ENCODE results near the gene IMMP2L.

Gene IMMP2L

DNA sequence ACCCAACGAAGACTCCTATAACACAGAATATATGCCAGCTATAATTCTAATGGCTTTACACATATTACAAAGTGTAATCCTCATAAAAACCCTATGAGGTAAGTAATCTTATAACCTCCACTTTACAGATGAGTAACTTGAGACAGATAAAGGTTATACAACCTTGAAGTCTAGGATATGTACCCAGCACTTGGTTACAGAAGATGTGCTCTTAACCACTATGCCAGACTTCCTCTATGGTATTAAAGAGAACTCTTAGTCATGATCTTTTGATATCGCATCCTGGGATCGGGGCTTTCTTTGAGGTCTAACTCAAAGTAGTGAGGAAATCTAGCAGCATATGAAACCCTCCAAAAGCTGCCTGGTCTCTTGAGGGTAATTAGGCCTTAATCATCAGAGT is 790.6 kb downstream of the IMMP2L start:
- H3K4me3 ChIP-seq (ENCODE audit: low read depth, low read length) = no peak overlapping the region

DNA sequence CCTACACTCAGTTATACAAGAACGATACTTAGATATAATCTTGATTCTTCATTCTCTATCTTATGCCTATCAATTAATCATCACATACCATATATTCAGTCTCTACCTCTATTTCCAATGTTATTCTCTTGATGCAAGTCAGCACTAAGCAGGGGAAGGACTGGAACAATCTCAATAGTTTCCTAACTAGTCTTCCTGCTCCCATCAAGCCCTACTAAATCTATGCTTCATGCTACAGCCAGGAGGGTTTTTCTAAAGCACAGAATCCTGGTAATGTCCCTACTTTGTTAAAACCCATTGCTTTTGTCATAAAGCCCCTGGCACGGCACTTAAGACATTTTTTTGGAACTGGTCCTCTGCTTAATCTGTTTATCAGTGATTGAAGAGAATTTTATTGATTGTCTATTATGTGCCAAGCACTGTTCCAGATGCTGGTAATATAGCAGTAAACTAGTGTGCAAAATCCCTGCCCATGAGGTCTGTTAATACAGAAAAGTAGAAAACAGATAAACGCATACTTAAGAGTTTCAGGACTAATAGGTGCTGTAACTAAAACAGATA is 794.7 kb downstream of the IMMP2L start:
- H3K4me3 ChIP-seq (ENCODE audit: low read depth, low read length) = no peak overlapping the region

DNA sequence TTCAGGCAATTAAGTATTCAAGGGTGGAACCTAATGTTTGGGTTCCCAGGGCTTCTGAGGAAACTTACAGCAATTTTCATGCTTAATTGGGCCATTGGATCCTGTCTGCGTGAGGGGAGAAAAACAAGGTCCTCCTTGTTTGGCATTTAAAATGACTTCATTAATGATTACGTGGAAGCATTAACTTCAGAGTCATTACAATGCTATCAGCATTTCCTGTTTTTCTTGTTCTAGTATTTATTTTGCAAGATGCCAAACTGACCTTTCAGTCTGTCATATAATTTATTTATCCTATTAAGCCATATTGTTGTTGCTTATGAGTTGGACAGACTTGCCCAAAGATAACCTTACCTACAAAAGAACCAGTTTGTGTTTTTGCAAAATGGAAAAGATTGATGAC is 795.4 kb downstream of the IMMP2L start:
- H3K4me3 ChIP-seq (ENCODE audit: low read depth, low read length) = no peak overlapping the region

DNA sequence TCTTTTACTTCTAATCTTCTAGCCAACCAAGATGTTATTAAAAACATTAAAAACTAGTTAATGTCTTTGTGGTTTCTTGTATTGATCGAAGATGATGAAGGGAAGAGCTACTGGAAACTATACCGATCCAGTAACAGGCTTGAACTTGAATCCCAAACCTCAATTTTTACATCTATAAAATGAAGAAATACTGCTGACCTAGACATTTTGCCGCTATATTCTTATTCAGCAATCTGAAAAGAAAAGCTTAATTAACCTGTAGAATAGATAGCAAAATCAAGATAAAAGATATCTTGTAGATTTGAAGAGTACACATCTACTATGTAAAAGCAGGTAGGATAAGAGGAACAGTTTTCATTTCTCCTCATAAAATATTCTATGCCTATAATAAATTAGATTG is 797.4 kb downstream of the IMMP2L start:
- H3K4me3 ChIP-seq (ENCODE audit: low read depth, low read length) = no peak overlapping the region

DNA sequence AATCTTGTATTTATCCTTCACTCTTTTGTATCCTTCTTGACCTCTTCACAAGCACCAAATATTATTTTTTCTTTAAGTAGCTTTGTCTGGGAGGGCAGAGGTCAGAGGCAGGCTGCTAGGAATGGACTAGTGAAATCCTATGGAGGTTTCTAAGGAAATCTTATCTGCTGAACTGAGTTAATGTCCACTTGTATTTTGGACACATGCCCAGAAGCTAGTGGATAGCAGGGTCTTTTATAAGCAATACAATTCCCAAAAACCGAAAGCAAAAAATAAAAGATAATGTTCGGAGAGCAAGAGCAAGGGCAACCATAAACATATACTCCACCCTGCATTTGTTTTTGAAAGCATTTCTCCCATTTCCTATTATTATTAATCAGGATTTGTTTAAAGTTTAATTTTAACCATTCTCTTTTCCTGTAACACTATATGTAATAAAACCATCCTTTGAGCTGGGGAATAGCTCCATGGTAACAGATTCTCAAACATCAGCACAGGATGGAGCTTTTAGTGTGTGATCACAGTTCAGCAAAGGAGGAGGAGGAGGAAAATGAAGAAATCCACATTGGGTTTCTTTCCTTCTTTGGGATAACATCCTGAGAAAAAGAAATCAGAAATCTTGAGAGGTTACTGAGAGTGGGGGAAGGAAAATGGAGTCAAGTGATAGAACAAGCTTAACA is 799.6 kb downstream of the IMMP2L start:
- no peak overlapping the region for H3K4me3 ChIP-seq (ENCODE audit: low read depth, low read length)

DNA sequence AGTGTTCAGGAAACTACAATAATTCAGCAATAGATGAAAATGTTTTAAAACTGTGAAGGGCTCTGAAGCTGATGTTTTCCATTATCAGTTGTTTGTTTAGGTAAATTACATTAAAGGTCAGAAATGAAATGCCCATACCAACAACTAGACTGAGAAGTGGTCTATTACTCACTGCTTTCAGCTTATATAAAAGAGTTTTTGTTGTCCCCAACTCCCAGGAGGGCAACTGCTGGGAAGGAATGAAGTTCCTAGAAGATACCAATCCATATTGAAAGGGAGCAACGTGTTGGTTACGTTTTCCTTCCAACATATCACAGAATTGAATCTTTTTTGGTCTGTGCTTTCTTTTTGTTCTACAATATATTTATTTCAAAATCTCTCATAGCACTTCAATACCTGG is 802.0 kb downstream of the IMMP2L start:
- no peak overlapping the region for H3K4me3 ChIP-seq (ENCODE audit: low read depth, low read length)

DNA sequence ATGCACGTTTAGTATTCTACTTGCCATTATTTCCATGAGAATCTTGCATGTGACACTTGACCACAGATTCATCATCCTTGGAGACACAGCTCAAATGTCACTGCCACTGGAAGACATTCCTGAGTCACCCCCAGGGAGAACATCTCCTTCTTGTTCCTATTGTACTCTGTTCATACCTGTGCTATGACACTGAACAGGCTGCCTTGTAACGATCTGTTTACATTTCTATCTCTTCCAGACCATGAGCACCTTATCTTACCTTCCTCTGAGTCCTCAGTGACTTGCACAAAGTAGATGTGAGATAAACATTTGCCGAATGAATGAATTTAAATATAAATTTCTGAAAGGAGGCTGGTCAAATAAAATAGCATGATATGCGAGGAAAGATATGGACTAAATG is 803.2 kb downstream of the IMMP2L start:
- no peak overlapping the region for H3K4me3 ChIP-seq (ENCODE audit: low read depth, low read length)

DNA sequence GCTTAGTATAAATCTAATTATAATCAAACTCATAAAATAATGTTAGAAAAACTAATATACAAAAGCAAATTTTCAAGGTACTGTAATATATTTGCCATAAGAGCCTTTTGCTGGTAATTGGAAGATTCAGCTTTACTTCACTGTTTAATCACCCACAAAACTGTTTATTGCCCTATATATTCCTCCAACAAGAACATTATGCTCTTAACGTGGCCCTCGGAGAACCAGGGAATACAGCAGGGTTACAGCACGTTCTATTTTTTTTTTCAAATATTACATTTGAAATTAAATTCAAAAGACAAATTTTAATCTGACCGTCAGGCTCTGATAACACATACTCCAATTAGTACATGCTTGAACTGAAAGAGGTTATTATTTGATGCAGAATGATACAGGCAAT is 807.6 kb downstream of the IMMP2L start:
- no peak overlapping the region for H3K4me3 ChIP-seq (ENCODE audit: low read depth, low read length)

DNA sequence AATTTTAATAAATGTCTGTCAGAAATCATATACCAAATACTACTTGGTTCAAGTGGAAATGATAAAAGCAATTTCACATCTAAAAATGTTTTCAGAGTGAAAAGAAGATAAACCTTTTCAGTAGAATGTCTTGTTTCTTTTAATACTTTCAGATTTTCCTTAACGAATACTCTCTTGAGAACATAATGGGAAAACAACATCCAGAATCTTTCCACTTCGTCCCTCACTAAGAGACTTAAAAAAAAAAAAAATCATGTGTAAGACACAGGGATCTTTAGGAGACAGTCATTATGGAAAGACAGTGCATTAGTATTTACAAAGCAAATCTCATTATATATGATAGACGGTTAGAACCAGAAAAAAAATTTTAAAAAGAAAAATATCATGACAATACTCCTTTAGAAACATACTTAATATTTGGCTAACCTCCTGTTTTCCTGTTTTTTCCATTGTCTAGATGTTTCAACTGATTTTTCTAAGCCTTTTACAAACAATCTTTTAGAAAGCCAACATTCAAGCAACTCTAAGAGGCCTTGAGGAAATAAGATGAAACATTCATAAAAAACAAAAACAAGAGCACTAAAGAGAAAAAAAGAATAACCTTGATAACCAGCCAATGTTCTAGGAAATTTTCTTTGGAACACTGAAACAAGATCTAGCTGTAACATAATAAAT is 811.2 kb downstream of the IMMP2L start:
- H3K4me3 ChIP-seq (ENCODE audit: low read depth, low read length) = no peak overlapping the region

DNA sequence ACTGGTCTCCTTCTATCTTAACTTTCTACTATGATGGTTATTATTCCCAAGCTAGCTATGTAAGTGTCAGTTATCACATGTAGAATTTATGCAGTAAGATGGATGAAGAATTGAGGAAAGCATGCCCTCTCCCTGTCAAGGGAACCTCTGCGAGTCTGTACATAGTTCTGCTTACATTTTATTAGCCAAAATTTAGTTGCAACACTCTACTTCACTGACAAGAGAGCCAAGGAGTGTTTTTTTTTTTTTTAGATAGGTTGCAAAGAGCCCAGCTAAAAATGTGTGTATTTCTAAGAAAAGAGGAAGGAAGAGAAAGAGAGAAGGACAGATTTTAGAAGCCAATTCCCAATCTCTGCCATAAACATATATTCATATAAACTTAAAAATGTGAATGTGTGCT is 829.1 kb downstream of the IMMP2L start:
- no peak overlapping the region for H3K4me3 ChIP-seq (ENCODE audit: low read depth, low read length)

DNA sequence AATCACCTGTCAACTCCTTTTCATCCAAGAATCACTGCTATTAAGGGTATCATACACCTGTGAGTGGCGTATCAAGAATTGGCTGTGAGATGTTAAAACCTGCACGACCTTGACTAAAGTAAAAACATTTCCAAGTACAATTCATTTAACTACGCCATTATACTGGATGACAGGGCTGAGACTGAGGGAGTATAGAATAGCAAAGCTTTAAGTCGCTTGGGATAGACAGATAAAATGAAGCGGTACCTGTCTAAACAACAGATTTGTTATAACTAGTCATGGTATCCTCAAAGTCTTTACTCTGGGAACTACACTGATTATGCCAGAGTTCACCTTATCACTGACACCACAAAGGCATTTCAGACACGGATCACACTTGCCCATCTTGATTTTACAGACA is 837.5 kb downstream of the IMMP2L start:
- no peak overlapping the region for H3K4me3 ChIP-seq (ENCODE audit: low read depth, low read length)

DNA sequence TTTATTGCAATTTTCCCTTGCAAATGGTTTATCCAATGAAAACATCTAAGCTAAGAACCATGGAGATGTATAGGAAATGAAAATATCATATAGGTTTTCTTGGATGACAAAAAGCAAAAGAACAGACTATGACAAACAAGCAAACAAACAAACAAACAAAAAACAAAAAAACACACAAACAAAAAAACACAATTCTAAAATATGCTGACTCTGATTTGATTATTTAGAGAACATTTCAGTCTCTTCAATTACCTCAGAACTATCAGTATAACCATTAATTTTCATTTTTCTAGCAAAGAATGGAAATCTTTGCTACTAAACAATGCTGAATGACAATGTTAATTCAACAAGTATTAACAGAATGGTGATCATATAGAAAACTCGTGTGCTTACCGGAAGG is 840.9 kb downstream of the IMMP2L start:
- H3K4me3 ChIP-seq (ENCODE audit: low read depth, low read length) = no peak overlapping the region

DNA sequence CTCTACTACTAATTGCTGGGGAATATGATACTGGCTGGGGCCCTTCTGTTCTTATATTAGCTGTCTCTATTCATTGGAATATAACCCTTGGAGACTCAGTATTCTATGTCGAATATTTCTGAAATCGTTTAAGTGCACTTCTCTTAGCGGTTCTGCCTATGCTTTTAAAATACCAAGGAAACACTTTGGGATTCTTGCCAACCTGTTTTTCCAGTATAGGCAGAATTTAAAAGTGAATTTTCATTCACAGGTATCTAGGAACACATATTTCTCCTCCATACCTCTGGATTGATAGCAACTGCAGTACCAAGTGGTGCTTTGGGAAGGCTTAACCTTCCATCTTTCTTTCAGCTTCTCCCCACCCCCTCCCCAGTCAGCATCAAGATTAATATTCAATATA is 841.7 kb downstream of the IMMP2L start:
- H3K4me3 ChIP-seq (ENCODE audit: low read depth, low read length) = no peak overlapping the region

DNA sequence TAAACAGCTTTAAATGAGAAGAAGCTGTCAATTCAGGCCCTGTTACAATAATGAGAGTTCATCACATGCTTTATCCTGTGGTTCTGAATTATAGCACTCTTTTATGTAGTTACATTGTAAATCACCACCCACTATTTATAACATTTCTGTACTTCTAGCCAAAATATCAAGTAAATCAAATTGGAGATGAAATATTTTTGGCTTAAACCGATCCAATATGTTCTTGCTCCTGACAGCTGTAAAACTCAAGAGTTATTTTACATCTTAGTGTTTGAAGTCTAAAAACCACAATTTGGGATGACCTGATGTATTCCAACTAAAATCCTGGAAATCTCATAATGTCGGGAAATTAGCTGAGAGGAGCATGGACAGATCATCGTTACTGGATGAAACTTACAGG is 842.6 kb downstream of the IMMP2L start:
- H3K4me3 ChIP-seq (ENCODE audit: low read depth, low read length) = no peak overlapping the region

DNA sequence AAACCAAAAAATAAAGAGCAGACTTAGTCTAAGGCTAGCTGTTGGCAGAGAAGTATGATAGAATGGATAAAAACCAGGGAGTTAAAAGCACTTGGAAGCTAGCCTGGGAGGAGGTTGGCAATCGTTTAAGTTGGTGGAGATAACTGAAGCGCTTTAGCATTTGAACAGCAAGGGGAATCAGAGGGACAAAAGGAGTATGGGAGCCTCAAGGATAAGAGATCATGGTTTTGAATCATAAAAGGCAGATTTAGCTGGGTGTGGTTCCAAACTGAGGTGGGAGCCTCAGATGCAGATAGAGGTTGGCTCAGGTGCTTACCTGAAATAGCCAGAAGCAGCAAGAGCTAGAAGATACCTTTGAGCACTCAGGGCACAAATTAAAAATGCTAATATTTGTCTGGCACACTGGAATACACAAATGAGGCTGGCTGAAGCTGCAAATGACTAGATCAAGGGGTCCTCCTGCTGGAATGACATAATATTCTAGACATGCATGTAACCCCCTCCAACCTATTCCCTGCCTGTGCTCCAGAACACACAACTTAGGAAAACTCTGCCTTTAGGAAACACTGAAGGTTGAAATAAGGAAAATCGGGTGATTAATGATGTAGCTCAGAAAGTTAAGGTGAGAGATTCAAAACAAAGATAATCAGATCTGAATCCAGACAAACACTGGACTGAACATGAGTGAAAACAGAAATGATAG is 843.6 kb downstream of the IMMP2L start:
- no peak overlapping the region for H3K4me3 ChIP-seq (ENCODE audit: low read depth, low read length)

DNA sequence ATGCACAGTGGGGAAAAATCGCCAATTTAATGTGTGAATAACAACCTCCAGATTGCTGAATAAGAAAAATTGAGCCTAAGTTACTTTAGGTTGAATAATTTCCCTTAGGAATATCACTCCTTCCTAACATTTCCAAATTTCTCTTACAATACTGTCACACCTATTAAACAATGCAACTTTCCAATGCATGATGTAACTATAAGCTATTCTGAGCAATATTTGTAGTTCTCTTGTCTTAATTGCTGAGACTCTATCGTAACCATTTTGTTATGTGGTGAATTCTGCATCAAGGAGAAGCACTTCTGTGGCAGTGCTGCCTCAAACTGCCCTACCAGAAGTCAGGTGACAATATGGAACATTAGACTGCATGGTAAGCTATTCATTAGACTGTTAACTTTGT is 858.1 kb downstream of the IMMP2L start:
- no peak overlapping the region for H3K4me3 ChIP-seq (ENCODE audit: low read depth, low read length)

DNA sequence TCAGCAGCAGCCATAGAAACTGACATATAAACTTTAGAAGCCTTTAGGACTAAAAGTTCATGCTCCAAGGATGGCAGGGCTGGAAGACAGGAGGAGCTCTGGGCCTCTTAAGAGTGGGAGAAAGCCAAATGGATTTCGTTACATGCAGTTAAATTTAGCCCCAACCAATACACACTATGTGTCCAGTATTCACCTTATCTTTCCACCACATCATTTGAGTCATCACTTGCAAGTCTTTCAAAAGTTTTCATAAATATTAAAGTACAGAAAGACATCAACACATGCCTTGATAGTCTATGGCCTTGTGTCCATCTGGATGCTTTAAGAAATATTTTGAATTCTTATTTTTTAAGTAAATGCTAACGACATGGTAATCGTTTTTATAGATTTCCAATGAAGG is 863.7 kb downstream of the IMMP2L start:
- no peak overlapping the region for H3K4me3 ChIP-seq (ENCODE audit: low read depth, low read length)

DNA sequence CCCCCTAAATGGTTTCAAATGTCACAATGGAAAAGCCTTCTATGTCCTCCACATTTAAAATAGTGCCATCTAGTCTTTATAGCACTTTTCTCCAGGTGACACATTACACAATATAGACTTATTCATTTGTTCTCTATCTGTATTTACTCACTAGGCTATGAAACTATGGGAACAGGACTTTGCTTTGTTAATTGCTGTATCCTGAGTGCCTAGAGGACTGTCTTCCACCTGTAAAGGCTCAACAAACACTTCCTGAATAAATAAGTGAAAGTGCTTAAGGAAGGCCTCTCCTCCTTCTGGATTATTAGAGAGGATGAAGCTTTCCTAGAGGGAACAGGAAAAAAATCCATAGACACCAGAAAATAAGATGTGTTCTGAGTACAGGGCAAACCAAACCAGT is 868.9 kb downstream of the IMMP2L start:
- no peak overlapping the region for H3K4me3 ChIP-seq (ENCODE audit: low read depth, low read length)

DNA sequence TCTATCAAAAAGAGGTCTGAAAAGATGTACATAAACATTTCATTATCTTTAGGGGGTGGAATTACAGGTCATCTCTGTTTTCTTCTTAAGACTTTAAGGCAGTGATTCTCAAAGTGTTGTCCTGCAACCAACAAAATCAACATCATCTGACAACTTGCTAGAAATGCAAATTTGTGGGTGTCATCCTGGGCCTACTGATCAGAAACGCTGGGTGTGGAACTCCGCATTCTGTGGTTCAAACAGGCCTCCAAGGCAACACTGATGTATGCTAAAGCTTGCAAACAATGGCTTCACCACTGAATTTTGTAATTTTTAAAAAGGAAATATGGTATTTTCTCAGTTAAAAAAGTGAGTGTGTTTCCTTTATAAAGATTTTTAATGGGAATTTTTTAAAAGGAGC is 873.4 kb downstream of the IMMP2L start:
- no peak overlapping the region for H3K4me3 ChIP-seq (ENCODE audit: low read depth, low read length)

DNA sequence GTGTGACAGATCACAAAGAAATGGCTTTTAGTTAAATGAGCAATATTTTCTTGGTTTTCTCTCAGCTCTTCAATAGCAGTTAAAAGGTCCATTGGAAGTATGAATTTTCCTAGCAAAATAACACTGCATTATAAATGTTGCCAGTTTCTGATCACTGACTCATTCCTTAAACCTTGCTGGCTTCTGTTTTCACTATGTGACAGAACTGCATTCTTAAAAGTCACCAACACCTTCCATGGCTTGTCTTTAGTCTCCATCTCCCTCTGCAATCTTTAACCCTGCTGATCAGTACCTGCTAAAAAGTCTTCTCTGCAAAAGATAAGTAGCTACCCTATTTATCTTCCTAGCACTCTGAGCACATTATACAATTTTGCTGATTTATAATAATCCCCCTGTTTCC is 876.4 kb downstream of the IMMP2L start:
- H3K4me3 ChIP-seq (ENCODE audit: low read depth, low read length) = no peak overlapping the region

DNA sequence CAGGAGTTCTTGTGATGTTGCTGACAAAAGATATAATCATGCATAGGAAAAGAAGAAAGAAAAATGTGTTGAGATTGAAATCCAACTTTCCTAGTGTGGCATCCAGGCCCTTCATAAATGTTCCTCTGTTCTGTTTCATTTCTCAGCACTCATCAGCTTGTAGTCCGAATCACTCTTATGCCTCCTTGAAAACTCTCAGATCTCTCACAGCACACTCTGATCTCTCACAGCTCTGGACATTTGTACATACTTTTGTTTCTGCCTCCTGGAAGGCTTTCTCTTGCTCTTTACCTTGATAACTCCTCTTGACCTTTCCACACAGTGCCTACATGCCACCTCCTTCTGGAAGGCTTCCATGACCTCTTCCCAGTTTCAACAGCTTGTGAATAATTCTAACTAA is 880.4 kb downstream of the IMMP2L start:
- H3K4me3 ChIP-seq (ENCODE audit: low read depth, low read length) = no peak overlapping the region

DNA sequence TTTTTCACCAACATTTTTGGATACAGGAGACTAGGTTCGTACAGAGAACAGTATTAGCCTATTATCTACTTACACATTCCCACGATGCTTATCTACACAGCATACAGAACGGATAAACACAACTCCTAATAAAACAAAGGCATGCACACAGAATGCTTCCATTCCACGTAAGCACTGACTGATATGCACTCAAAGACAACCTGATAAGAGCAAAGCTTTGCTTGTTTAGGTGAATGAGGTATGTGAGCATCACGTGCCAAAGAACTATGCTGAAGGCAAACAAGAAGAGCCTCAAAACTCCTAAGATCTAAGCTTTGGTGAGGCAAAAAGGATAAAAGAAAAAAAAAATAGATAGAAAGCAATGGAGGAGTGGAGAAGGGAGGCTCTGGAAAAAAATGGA is 884.9 kb downstream of the IMMP2L start:
- no peak overlapping the region for H3K4me3 ChIP-seq (ENCODE audit: low read depth, low read length)

All from iPS-11a (cell line).